GM12891 (cell line): Measurements from ENCODE around the gene KAZN.

Experiments
- POLR2A ChIP-seq: IDR thresholded peaks from 2 replicates; pipeline ENCODE4 v1.6.1; 2011; ENCODE audit warnings: low read depth, low read length, control low read depth
- POLR2AphosphoS5 ChIP-seq: IDR thresholded peaks from 2 replicates; pipeline ENCODE4 v1.6.1; 2011; ENCODE audit warnings: low read depth, low read length, control low read depth
- POU2F2 ChIP-seq: IDR thresholded peaks from 2 replicates; pipeline ENCODE4 v1.6.1; 2011; ENCODE audit warnings: low read depth, mild to moderate bottlenecking, control low read depth, low read length, moderate library complexity
- TAF1 ChIP-seq: IDR thresholded peaks from 2 replicates; pipeline ENCODE4 v1.6.1; 2011; ENCODE audit warnings: low read depth, low read length, control low read depth

DNA sequence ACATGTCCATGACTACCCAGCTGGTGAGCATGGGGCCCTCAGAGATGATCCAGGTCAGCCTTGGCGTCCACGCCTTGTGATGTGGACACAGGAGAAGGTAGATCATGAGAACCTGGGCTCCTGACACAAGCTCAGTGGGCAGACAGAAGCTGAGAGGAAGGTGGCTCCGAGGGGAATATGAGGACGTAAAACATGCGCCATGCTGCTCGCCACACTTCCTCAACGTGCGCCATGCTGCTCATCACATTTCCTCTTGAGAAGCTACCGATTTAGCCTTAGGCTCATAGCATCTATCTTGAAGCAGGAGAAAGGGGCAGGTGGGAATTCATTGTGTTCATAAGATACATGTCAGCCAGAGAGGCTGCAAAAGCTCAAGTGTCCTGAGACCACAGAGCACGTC is 176.9 kb downstream of the KAZN start:
- no peak for TF ChIP-seq POLR2A
- TF ChIP-seq TAF1: no peak
- no peak for TF ChIP-seq POLR2AphosphoS5
- TF ChIP-seq POU2F2: no peak
